GM19193 (cell line): ENCODE results near the gene C11orf21.

Experiments
- POLR2A ChIP-seq: IDR thresholded peaks from 4 replicates; pipeline ENCODE4 v1.6.1; 2011; ENCODE audit not compliant: insufficient read depth, insufficient read length; ENCODE audit errors: extremely low read depth

The C11orf21 gene

GRCh38 chr11:2313051-2313951 lies 11.6 kb upstream of the C11orf21 start:
- no peak for TF ChIP-seq POLR2A

- TF ChIP-seq POLR2A: no peak
Measured at GRCh38 chr11:2312232-2313042, 10.7 kb upstream of the C11orf21 start.

DNA sequence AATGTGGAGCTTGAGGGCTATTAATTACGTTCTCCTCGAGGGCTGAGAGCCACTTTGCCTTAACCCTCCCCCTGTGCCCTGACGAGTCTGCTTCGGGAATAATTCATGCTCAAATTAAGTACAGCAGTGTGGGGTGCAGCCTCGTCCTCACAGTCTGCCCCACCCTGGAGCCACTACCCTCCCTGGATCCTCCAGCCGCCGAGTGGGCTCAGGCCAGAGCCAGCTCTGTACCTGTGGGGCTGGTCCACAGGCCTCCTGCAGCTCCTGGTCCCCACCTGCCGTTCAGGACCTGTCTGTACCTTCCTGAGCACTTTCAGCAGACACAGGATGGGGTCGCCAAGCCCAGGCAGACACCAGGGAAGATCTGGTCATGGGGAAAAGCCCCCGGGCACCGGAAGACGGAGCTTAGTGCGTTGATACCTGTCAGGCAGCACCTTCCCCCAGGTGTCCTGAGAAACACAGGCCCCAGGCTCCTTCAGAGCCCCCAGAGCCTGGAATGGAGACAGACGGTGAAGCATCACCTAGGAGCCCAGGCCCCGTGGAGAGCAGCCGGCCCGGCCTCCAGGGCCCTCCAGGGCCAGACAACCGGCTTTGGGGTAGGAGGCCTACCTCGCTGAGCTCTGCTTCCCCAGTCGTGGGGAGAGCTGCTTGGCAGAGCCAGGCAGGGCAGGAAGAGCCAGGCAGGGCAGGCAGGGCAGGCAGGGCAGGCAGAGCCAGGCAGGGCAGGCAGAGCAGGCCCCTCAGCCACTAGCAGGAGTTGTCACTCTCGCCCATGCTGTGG lies 9.8 kb upstream of the C11orf21 start:
- no peak for TF ChIP-seq POLR2A

DNA sequence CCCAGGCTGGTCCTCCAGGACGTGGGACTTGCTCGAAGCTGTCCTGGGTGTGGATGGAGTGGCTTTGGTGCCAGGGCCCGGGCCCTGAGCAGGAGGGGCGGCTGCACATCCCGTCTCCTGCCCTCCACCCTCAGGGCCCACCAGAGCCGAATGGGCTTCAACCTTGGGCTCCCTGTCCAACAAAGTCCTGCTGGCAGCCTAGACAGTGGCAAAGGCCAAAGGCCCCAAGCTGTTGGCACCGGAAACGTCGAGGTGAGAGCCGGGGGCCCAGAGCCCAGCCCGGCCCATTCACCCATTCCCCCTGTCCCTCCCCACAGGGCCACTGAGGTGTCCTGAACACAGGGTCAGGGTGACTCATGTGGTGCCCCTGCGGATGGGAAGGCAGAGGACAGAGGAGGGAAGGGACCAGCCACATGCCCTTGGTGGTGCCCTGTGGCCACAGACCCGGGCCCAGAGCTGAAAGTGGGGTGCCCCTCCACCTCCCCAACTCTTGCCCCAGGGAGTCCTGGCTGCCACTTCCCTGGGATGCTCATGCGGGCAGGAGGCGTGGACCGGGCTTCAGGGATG lies 9.2 kb upstream of the C11orf21 start:
- TF ChIP-seq POLR2A: no peak

DNA sequence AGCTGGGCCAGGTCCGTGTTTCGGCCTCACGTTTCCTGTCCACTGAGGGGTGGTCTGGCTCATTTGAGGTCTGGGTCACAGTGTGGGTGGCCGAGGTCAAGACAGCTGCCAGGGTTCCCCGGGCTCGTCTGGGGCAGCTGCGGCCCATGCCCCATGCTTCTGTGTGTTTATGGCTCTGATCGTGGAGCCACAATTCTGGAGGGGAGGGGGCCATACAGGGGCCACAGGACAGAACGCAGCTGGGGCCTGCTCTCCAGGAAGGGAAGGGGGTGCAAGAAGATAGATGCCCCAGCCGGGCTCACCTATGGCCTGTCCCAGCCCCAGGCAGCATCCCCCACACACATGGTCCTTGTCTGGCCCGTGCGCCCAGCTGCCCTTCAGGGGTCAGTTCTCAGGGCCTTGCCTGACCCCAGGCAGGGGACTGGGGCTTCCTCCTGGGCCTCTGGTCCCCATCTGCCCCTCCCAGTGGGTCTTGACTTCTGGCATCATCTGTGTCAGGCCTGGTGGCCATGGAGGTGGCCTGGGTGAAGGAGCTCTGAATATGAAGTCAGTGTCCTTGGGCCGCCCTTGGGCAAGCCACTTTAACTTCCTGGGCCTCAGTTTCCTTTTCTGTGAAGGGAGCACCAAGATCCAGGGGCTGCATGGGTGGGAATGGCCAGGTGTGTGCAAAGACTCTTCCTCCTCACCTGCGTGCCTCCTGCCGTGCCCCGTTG lies 8.5 kb upstream of the C11orf21 start:
- TF ChIP-seq POLR2A: no peak

GRCh38 chr11:2309251-2310072 lies 7.7 kb upstream of the C11orf21 start:
- no peak for TF ChIP-seq POLR2A

DNA sequence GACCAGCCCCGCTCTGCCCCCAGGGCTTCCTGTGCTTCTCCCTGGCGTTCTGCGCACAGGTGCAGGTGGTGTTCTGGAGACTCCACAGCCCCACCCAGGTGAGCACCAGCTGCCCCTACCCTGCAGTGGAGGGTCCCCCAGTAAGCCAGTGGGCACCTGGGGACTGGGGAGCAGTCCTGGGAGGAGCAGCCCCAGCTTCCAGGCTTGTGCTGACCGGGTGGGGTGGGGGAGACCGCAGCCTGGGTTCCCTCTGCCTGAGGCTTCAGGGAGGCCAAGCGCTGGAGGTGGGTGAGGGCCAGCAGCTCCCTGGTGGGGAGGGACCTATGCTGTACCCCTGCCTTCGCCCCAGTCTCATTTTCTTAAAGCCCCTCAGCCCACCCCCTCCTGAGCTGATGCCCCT lies 7.0 kb upstream of the C11orf21 start:
- TF ChIP-seq POLR2A: no peak

- TF ChIP-seq POLR2A: no peak
Measured at GRCh38 chr11:2307501-2308331, 6.0 kb upstream of the C11orf21 start.

DNA sequence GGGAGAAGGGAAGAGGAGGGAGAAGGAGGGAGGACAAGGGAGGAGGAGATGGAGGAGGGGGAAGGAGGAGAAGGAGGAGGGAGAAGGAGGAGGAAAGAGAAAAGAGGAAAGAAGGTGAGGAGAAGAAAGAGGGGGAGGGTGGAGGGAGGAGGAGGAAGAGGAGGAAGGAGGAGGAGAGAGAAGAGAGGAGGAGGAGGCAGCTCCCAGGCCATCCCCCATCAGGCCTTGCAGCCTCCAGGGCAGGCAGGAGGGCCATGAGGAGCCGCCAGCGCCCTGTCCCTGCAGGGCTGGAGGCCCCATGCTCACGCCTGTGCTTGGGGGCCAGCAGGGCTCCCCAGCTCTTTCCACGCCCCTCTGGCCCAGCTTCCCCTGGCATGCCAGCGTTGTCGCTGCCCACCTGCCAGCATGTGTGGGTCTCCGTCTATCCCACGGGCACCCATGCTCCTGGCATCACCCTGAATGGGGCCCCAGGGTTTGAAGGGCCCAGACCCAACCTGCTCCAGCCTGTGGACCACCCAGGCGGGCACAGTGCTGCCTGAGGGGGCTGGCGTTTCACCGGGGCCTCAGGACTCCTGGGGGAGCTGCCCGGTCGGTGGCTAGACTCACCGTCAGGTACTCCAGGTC lies 5.3 kb upstream of the C11orf21 start:
- TF ChIP-seq POLR2A: no peak

DNA sequence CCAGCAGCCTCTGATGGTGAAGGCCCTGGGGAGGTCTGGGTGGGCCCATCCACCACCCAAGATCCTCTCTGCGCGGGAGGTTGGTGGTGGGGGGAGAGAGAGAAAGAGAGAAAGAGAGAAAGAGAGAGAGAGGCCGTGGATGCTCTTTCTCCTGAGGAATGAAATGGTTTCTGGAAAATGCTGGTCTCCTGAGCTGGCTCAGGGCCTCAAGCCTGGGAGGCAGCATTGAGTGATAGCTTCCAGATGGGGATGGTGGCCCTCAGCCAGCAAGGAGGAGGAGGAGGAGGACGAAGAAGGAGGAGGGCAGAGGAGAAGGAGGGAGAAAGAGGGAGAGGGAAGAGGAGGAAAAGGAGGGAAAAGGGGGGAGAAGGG lies 4.7 kb upstream of the C11orf21 start:
- TF ChIP-seq POLR2A: no peak

DNA sequence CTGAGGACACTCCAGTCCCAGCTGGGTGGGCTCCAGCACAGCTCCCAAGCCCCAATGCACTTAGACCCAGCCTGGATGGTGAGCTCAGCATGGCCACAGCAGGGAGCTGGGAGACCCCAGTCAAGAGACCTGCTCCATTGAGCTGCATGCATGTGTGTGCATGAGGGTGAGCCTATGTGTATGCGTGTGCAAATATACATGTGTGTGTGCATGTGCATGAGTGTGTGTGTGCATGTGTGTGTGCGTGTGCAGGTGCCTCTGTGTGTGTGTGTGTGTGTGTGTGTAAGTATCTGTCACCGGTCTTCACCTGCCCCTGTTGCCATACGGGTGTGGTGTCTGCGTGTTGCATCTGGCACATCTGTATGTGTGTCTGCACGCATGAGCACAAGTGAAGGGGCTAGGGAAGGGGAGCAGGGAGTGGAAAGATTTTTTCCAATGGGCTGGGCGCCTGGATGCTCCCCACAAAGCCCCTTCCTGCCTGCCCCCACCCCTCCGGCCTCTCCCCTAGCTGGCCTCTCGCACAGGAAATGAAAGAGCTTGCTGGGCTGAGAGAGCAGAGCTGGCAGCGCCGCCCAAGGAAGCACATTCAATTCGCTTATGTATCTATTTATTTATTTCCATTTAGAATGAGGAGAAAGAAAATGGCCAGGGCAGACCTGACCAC lies 4.2 kb upstream of the C11orf21 start:
- TF ChIP-seq POLR2A: no peak

GRCh38 chr11:2305140-2305778 lies 3.5 kb upstream of the C11orf21 start:
- no peak for TF ChIP-seq POLR2A
